Right lung (tissue), 5 donors: ENCODE results near the gene FASTKD3. TPM values are rescaled to one million over a fixed set of nuclear protein-coding genes. Genes with fewer than 3 reads are reported as not detected.

Experiments used
- DNase-seq, 2 donors: peaks; one replicate each; pipeline ENCODE4 v3.0.0-alpha.2; 2013
- polyA plus RNA-seq, 5 donors: library from polyadenylated mRNA; unstranded; fragments of 120-200 nt; gene quantifications; one replicate each; pipeline versions ENCODE4 v1.2.1 to v1.2.3, GENCODE V29; 2013; ENCODE audit warnings: inconsistent platforms in 1 of 5, low replicate concordance in 1 of 5; ENCODE audit not compliant: insufficient read length in 5 of 5, insufficient read depth in 1 of 5

Gene FASTKD3
- polyA plus RNA-seq, 5 donors: 17.1 to 28.8 (median 27.3) TPM

DNA sequence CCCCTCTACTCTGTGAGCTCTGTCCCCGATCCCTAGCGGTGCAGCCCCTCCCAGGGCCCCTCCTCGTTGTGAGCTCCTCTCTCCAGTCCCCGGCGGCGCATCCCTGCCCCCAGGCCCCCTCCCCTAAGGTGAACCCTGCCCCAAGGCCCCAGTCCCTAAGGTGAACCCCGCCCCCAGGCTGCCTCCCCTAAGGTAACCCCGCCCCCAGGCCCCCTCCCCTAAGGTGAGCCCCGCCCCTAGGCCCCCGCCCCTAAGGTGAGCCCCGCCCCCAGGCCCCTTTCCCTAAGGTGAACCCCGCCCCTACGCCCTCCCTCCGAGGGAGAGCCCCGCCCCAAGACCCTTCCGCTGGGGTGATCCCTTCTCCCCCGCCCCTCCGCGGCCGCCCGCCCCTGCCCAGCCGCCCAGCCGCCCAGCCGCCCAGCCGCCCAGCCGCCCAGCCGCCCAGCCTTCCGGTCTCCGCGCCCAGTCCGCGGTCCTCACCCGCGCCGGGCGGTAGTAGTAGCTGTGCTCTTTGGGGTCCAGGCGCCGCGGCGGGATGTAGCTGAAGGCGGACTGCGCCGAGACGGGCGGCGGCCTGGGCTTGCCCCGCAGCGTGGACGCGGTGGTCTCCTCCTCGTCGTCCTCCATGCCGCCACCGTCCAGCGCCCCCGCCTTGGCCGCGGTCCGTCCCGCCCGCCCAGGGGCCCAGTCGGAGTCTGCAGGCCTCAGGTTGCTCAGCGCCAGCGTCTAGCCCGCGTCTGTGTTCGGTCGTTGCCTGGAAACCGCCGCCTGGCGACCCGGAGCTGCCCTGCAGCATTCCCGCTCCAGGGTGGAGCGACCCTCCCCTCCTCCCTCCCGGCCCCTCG lies 18.2 kb downstream of the FASTKD3 start, which contains the start of gene CFAP90:
Gene CFAP90, minus strand, starts transcription at position 739 of the 845 bp plus-strand sequence. Its CDS starts 112 bp downstream, at position 627.
- peak; percentile 80 to 85 for DNase-seq

DNA sequence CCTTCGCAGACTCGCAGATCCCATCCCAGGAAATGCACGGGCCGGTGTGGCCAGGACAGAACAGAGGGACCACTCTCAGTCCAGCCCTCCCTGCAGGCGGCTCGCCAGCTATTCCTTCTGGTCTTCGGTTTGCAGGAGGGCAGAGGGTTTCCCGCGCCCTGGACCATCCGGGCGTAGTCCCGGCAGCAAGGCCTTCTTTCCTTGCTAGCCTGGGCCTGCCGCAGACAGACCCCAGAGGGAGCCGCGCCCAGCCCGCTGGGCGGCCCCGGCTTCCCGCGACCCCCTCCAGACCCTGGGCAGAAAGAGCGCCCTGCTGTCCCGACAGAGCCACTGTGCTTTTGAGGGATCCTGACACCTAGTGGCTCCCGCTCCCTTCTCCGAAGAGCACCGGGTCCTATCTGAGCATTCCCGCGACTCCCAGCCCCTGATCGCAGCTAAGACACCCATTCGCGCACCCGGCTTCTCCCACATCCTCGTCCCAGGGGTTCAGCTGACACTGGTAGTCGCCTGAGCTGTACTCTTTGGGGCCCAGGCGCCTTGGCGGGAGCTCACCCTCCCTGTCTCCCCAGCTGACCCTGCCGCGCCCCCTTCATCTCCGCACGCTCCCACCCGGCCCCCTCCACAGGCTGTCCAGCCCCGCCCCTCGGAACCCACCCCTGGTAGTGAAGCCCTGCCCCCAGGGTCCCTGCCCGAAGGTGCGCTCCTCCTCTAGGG lies 19.0 kb downstream of the FASTKD3 start:
- peak; percentile 25 to 34 for DNase-seq

DNA sequence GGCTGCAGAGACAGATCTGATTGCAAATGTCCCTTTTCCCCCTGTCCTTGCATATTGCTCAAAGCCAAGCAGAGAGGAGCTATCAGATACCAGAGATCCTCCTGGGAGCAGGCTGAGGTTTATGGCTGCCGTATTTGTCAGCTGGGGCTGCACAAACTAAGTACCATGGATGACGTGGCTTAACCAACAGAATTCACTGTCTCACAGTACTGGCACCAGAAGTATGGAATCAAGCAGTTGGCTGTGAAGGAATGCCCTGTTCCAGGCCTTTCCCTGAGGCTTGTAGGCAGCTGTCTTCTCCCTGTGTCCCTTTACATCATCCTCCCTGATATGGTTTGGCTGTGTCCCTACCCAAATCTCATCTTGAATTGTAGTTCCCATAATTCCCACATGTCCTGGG lies 20.5 kb downstream of the FASTKD3 start:
- DNase-seq: no peak

DNA sequence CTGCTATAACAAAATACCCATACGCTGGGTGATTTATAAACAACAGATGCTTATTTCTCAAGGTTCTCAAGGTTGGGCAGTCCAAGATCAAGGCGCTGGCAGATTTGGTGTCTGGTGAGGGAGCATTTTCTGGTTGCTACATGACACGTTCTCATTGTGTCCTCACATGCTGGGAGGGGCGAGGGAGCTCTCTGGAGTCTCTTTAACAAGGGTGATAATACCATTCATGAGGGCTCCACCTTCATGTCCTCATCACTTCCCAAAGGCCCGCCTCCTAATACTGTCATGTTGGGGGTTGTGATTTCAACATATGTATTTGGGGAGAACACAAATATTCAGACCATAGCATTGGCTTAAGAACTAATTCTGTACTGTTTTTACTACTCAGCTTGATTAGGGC lies 22.5 kb downstream of the FASTKD3 start:
- no peak for DNase-seq

DNA sequence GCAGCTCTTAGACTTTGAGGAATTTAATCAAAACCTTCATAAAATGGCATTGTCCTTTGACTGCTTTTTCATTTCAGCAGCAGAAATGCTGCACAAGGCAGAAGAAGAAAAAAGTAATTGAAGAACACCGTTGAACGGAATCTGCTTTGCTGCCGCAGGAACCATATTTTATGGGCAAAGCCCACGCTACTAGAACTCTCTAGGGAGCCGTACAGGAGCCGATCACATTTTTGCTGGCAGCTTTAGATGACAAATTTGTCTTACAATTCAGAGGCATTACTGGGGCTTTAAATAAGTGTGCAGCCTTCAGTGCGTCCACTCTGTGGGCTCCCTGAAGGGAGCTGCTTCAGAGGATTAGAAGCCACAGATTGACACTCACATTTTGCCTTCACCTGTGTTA lies 23.3 kb downstream of the FASTKD3 start:
- no peak for DNase-seq

DNA sequence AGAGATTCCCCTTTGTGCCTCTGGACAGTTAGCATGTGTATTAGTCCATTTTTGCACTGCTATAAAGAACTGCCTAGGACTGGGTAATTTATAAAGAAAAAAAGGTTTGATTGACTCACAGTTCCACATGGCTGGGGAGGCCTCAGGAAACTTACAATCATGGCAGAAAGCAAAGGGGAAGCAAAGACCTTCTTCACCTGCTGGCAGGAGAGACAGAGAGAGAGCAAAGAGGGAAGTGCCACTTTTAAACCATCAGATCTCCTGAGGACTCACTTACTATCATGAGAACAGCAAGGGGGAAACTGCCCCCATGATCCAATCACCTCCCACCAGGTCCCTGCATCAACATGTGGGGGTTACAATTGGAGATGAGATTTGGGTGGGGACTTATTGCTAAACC lies 23.9 kb downstream of the FASTKD3 start:
- no peak for DNase-seq

DNA sequence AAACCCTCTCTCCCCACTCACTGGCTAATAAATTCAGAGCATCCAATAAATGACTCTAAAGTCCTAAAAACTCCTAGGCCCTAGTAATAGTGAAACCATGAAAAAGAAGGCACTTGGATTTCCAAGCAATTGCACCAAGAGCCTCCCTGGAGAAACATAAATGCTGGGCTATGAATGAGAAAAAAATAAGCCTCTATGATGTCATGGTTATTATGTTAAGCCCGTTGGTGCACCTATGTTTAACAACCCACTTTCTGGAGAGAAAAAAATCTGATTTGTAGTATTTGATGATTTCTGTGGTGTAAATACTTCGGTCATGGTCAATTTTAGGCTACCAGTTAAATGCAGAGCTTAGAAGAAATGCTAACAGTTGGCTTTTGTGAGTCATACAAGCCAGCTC lies 26.3 kb downstream of the FASTKD3 start:
- DNase-seq: no peak

DNA sequence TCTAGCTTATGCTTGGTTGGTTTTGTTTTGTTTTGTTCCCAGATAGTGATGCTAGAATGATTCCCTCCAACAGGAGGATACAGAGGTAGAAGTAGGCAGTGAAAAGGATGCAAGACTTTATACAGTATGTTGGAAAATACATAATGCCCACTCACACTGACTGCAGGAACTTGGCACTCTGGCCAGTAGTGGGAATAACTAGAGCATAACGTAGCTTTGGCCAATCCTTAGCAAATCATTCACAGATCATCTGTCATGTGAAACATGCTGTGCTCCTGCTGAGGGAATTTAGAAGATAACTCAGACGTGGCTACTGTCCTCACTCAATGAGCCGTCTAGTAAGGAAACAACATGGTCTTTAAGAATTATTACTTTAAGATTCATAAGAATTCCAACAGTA lies 31.4 kb downstream of the FASTKD3 start:
- peak in 1 of 2 donors; percentile 6 for DNase-seq

DNA sequence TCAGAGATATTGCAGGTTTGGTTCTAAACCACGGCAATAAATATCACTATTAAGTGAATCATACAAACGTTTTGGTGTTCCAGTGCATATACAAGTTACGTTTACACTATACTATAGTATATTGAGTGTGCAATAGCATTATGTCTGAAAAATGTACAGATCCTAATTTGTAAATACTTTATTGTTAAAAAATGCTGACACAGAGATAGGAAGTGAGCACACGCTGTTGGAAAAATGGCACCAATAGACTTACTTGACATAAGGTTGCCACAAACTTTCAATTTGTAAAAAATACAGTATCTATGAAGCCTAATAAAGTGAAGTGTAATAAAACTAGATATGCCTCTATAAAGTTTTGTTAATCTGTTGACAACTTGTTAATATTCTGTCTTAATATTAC lies 33.8 kb downstream of the FASTKD3 start:
- DNase-seq: no peak

DNA sequence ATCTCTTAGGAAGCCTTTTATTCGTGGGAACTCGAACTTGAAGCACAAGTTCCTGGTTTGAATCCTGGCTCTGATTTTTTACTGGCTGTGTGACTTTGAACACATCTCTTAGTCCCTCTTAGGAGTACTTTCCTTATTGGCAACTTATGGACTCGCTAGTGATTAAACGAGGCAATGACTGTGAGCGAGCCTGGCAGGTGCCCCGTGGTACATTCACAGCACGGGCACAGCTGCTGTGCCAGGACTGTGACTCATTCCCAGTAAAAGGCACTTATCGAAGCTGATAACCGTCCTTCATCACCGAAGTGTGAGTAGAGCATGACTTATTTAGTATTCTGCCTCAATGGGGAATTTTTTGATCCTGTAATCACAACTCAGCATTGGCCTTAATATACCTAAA lies 40.6 kb downstream of the FASTKD3 start:
- DNase-seq: no peak

DNA sequence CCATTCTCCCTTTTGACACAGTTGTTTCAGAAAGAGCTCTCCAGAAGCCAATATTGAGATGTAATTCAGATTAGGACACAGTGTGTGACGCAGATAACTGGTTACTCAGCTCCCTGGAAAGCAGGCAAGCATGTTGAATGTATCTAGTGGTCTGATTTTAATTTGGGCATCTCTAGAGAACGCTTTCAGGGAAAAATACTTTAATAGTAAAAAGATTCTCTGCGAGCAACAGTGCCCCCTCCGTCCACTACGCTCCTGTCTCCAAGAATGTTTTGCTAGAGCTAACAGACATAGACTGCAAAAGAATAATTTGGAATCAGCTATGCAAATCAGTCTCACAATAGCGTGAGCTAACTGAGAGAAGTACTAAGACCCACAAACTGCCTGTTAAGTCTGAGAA lies 41.2 kb downstream of the FASTKD3 start:
- no peak for DNase-seq

DNA sequence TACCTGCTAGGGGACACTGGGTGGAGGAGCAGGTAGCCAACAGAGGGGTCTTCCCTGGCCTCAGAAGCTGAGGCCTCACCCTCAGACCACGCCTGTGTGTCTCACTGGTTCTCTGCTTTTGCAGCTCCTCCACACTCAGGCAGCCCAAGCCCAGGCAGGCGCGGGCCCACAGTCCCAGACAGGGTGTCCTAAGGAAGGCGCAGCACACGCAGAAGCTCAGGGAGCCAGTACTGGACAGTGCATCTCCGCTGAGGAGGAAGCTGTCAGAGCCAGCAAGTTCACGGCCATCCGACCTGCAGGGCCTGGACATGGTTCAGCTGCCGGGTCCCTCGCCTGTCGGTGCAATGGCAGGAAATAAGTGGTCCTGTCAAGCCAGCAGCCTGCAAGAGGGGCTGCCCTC lies 43.2 kb downstream of the FASTKD3 start:
- DNase-seq: no peak

DNA sequence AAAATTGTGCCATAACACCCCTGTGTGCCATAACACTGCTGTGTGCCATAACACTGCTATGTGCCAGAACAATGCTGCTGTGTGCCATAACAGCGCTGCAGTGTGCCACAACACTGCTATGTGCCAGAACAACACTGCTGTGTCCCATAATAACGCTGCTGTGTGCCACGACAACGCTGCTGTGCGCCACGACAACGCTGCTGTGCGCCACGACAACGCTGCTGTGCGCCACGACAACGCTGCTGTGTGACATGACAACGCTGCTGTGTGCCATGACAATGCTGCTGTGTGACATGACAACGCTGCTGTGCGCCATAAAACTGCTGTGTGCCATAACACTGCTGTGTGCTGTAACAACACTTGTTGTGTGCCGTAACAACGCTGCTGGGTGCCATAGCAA lies 43.8 kb downstream of the FASTKD3 start:
- no peak for DNase-seq

DNA sequence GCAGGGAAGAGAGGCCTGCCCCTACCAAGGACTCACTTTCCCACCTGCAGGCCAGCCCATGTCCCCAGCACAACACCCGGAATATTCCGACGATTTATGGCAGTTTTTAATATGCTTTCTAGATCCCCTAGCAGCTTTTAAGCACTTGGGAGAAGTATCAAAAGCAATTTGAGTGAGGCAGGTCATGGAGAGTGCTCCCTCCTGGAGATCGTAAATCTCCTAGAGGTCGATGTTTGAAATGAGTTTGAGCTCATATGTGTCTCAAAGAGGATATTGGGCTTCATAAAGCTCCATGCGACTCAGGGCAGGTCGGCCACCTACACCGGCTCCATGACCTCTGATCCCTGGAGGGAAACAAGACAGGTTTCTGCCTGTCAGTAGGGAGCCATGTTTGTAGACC lies 45.2 kb downstream of the FASTKD3 start:
- DNase-seq: no peak

DNA sequence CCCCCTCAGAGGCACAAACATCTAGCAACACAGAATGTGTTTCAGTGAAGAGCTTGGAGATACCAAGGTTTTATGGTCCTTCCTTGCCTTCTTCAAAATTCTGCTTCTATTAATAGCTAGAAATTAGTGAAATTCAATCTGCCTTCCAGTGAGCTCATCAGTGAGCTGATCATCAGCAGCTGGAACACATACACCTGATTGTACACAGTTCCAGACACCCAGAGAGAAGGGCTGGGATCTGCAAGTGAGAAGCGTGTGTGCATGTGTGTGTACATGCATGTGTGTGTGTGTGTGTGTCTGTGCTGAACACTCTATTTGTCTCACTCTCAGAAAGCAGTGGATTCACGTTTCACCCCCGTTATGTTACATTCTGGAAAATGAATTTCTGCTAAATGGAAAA lies 46.4 kb downstream of the FASTKD3 start:
- no peak for DNase-seq

DNA sequence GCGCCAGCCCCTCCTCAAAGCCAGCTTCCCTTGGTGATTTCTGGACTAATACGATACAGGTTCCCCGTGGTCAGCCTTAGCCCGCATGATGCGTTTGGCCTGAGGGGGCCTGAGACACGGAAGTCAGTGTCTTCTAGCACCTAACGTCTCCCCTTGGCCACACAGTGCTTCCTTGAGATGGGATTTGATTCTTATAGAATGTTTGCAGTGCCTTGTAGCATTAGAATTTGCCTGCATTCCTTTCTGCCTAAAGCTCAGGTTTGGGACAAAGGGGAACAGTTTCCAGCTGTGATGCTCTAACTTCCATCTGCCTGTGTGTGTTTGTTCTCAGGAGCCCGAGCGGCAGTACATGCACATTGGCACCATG lies 52.3 kb downstream of the FASTKD3 start:
- no peak for DNase-seq

DNA sequence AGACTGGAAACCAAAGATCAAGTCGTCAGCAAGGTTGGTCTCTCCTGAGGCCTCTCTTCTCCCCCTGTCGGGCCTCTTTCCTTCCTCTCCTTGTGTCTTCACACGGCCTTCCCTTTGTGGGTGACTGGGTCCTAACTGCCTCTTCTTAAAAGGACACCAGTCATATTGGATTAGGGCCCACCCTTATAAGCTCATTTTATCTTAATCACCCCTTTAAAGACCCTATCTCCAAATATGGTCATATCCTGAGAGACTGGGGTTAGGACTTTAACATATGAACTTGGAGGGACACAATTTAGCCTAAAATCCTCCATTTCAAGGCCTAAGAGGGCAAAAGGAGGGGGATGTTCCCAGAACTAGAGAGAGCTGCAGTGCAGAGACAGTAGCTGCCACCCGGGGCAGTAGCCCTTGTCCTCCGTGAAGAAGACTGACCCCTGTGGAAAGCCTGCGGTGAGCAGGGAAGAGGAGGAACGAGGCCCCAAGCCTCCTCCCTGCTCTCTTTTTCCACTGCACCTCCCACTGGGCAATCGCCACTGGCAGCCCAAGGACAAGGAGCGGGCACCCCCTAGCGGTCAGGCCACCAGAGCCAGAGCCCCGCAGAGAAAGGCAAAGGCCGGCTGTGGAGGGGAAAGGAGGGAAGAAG lies 52.8 kb downstream of the FASTKD3 start:
- peak; percentile 58 to 74 for DNase-seq

DNA sequence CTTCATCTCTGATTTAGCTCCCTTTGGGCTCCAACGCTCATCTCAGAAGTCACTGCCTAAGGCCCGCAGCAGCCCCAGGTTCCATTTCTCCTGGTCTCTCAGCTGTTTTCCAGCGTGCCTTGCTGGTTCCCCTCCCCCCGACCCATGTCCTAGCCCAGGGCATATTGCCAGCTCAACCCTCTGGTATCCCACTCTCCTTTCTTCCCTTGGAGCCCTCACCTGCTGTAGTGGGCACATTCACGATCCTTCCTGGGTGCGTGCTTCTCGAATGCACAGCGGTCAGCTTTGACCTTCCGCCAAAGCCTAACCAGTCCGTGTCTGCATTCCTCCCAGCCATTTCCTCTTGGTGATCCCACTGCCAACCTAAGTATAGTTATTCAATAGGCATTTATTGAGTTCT lies 54.0 kb downstream of the FASTKD3 start:
- no peak for DNase-seq

DNA sequence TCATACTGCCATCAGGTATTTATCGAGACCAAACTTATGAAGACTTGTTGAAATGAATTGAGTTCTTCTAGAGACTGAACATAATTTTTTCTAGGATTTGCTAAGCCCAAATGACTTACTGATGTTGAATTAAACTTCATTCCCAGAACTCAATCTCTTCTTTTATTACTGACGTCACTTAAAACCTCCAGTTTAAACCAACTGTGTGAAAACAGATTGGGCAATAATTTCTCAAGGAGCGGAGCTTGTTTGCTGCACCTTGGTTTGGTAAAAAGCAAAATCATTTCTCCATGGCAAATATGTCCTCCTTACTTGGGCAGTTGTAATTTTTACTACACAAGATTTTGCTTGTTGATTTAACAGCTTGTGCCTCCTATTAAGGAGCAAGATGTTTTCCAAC lies 55.3 kb downstream of the FASTKD3 start:
- peak in 1 of 2 donors; percentile 4 for DNase-seq

DNA sequence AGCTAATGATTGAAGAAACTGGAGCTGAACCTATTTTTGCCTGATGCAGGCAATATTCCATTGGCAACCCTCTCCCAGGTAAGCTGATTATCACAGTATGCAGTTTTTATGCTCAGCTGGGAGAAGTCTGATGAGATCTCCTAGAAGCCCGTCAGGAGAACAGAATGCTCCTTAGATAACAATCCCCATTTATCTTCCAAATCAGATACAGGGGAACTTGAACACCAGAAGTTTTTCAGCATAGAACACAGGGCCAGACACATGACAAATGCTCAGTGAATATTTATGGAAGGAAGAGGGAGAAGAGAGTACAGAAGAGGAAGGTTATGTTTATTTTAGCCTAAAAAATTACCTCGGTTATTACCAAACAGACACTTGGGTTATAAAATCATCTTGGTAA lies 55.8 kb downstream of the FASTKD3 start:
- DNase-seq: no peak

DNA sequence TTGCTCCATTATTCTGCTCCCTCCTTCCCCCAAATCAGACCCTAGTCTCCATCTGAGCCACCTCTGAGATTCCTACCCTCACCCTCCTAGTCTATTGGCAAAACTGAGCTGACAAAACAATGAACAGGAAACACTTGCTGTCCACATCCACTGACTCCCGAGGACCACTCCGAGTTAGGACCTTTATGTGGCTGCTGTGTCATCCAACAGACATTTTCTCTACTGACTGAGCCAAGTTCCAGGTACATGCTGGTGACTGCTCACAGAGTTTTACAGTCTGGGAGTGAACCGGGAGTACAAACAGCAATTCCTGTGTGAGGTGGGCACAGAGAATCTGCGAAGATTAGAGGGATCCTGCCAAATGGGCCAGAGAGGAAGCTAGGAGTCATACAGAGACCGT lies 57.1 kb downstream of the FASTKD3 start:
- DNase-seq: no peak
